ENCODE data around the gene NXN. TPM values are rescaled to one million over a fixed set of nuclear protein-coding genes. Genes with fewer than 3 reads are reported as not detected.

The NXN gene
- total RNA-seq, 1 experiment from 2014 or later = 6.0 TPM

GRCh38 chr17:753418-753817 is 226.2 kb downstream of the NXN start:
- Histone ChIP-seq H3K27ac (ENCODE audit: low read depth, low read length, poor library complexity, severe bottlenecking) (no peak overlapping the region), H3K4me1 (ENCODE audit: insufficient read depth, low read length, poor library complexity, severe bottlenecking) (peaks cover 5% of the 10 kb centered on the region), H3K36me3 (ENCODE audit: insufficient read depth, low read length, poor library complexity, severe bottlenecking) (peaks cover 18% of the 10 kb centered on the region), H3K4me3 (ENCODE audit: low read depth, low read length, poor library complexity, severe bottlenecking) (no peak overlapping the region), H3K9me3 (ENCODE audit: low read depth, low read length, poor library complexity, severe bottlenecking) (no peaks in the 10 kb centered on the region), H3K27me3 (replicated peaks; ENCODE audit: insufficient read depth, low read depth, low read length, poor library complexity) (no peaks in the 10 kb centered on the region)
- DNase-seq (ENCODE audit: low spot score) = no peak
- TF ChIP-seq EZH2 (IDR thresholded peaks at IDR 0.05; ENCODE audit: borderline replicate concordance, low read depth, low read length, poor library complexity, severe bottlenecking) (no peak), CTCF (conservative IDR thresholded peaks at IDR 0.05; ENCODE audit: low read depth, low read length) (no peak)
- BruUV-seq (replicated peaks) = TSS peak; percentile 29
- POLR2A ChIA-PET (ENCODE audit: low non-redundant PET) = no interaction called here
- intact Hi-C loops (cut with micrococcal nuclease; ENCODE audit: unreplicated experiment) = no loop called here
- CTCF ChIA-PET = interaction anchor here (1.4 kb wide), 1 partner anchor 341 kb away, joined by 8 read pairs; no protein-coding TSS in a partner anchor

- BruUV-seq (replicated peaks) = no TSS peak
- H3K27me3 ChIP-seq (replicated peaks; ENCODE audit: insufficient read depth, low read depth, low read length, poor library complexity) = no peaks in the 10 kb centered on the region
- TF ChIP-seq EZH2 (IDR thresholded peaks at IDR 0.05; ENCODE audit: borderline replicate concordance, low read depth, low read length, poor library complexity, severe bottlenecking) (no peak), CTCF (conservative IDR thresholded peaks at IDR 0.05; ENCODE audit: low read depth, low read length) (no peak)
- CTCF ChIA-PET = interaction anchor here (0.6 to 1.4 kb wide), 6 partner anchors 35 to 341 kb away, joined by 3 to 8 read pairs (median 6); partner anchors contain the start of gene TIMM22
- peak overlapping the region; percentile 80 for H3K4me3 ChIP-seq (ENCODE audit: low read depth, low read length, poor library complexity, severe bottlenecking)
- POLR2A ChIA-PET (ENCODE audit: low non-redundant PET) = no interaction called here
- intact Hi-C loops (cut with micrococcal nuclease; ENCODE audit: unreplicated experiment) = no loop called here
- peaks cover 5% of the 10 kb centered on the region for H3K4me1 ChIP-seq (ENCODE audit: insufficient read depth, low read length, poor library complexity, severe bottlenecking)
- H3K9me3 ChIP-seq (ENCODE audit: low read depth, low read length, poor library complexity, severe bottlenecking) = no peaks in the 10 kb centered on the region
- DNase-seq (ENCODE audit: low spot score) = peak; percentile 76
- H3K36me3 ChIP-seq (ENCODE audit: insufficient read depth, low read length, poor library complexity, severe bottlenecking) = peaks cover 18% of the 10 kb centered on the region
- peak overlapping the region; percentile 96 for H3K27ac ChIP-seq (ENCODE audit: low read depth, low read length, poor library complexity, severe bottlenecking)
Observed at GRCh38 chr17:752620-753219, 226.9 kb downstream of the NXN start.

- Histone ChIP-seq H3K4me1 (ENCODE audit: insufficient read depth, low read length, poor library complexity, severe bottlenecking) (peaks cover 5% of the 10 kb centered on the region), H3K27ac (ENCODE audit: low read depth, low read length, poor library complexity, severe bottlenecking) (peak within 1 kb of the TSS; percentile 96), H3K27me3 (replicated peaks; ENCODE audit: insufficient read depth, low read depth, low read length, poor library complexity) (no peaks in the 10 kb centered on the region), H3K4me3 (ENCODE audit: low read depth, low read length, poor library complexity, severe bottlenecking) (peak within 1 kb of the TSS; percentile 80), H3K9me3 (ENCODE audit: low read depth, low read length, poor library complexity, severe bottlenecking) (no peaks in the 10 kb centered on the region), H3K36me3 (ENCODE audit: insufficient read depth, low read length, poor library complexity, severe bottlenecking) (peaks cover 20% of the 10 kb centered on the region)
- BruUV-seq (replicated peaks) = no TSS peak
- ChIA-PET CTCF (interaction anchor here (0.6 to 1.4 kb wide), 7 partner anchors 36 to 340 kb away, joined by 3 to 8 read pairs (median 6); partner anchors contain the start of gene TIMM22), POLR2A (ENCODE audit: low non-redundant PET) (no interaction called here)
- TF ChIP-seq CTCF (conservative IDR thresholded peaks at IDR 0.05; ENCODE audit: low read depth, low read length) (peak; percentile 95), EZH2 (IDR thresholded peaks at IDR 0.05; ENCODE audit: borderline replicate concordance, low read depth, low read length, poor library complexity, severe bottlenecking) (no peak)
- DNase-seq (ENCODE audit: low spot score) = peak; percentile 95
- intact Hi-C loops (cut with micrococcal nuclease; ENCODE audit: unreplicated experiment) = no loop called here
Observed at GRCh38 chr17:752002-752619, 227.5 kb downstream of the NXN start, which contains the start of gene GEMIN4. Gene GEMIN4 (minus strand): TSS chr17:752264. CDS start chr17:752142, 122 bp downstream.

Data from A673 (cell line).